HL-60/S4 treated with phorbol 12-myristate 13-acetate at 8.2 ng/mL for 4 days and 3 days (cell line): ENCODE data around the gene CUEDC1.
"Not testable (repeated sequence)": the region's sequence is repeated elsewhere in the genome, so short reads cannot be mapped to it uniquely, and the experiment has no call there.

Experiments used
- in situ Hi-C: fragments of 300-500 bp; cut with MboI; formaldehyde crosslinking; loops from 2 replicates; pipeline ENCODE4 v1.15.0; 2022; ENCODE audit warnings: low sequenced_read_pairs

Gene CUEDC1

DNA sequence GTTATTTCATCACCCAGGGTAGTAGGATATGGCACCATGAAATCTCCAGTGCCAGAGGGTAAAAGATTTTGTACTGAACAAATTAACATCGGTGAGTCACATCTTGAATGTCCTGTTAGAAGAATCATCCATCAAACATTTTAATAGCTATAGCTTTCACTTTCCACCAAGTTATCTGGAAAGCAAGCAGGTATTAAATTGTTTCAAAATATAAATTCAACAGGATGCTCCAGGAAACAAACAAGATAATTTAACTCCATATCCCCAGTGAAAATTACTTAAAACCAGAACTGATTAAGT lies 30.4 kb upstream of the CUEDC1 start:
- in situ Hi-C loops = no loop called here

DNA sequence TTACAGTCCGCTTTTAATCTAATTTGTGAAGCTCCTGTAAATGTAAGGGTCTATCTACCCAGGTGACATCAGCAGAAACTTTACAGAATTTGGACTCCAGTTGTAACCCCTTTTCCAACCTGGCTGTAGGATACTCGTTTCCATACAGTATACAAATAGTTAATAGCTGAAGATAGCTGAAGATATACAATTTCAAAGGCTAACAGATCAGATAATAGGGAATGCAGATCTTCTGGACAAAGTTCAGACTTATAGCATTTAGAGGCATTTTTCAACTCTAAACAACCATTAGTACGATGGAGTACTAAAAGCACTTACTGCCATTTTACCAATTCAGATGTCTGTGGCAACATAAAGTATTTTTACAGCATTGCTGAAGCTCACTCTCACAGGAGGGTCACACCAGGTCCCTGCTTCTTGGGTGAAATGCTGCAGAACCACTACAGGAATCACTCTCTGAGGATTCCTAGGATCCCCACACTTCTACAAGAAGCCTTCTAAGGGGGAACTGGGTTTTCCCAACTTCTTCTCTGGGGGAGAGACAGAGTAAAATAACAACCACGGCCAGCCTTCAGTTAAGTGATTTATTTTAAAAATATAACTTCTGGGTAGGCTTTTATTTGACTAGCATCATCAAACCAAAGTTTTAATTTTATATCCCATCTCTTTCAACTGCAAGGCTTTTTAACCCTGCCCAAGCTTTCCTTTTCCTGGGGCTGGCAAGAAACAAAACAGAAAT lies 29.9 kb upstream of the CUEDC1 start:
- in situ Hi-C loops = no loop called here

DNA sequence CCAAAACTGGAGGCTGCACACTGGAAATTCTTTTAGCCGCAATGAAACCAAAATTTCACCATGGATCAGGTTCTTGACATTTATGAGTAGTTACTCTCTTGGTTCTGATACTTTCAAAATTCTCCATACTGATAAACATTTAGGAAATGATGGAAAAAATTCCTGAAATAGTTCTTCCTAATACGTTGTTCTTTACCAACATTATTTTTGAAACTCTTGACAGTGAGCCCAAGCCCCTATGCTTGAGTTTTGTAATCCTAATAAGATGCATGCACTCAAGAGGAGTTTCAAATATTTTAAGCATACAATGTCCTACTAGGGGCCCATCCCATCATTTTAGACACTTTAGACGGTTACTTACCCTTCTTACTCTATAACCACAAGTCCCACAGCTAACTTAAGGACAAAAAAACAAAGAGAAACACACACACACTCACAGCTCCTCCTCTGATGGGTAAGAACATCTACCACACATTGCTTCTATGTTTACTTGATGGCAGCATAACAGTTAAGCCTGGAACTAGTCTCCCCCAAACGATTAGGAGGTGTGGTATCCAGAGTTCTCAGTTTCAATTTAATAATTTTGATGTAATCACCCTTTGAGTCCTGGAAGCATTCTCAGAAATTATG lies 29.2 kb upstream of the CUEDC1 start:
- in situ Hi-C loops = no loop called here

DNA sequence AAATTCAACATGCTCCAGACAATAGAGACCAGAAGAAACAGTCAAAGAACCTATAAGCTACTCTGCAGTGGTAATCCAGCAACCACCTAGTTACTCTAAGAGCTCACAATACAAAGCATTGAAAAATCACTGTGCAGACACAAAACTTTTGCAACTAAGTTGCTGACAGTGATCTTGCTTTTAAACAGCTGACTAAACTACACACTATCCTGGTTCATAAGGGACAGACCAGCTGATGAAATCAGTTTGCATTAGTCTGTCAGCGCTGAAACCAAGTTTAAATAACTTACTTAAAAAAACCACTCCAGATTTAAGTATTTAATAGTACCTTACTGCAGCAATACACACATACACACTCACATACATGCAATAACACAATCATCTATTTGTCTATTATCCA lies 28.2 kb upstream of the CUEDC1 start:
- in situ Hi-C loops = no loop called here

DNA sequence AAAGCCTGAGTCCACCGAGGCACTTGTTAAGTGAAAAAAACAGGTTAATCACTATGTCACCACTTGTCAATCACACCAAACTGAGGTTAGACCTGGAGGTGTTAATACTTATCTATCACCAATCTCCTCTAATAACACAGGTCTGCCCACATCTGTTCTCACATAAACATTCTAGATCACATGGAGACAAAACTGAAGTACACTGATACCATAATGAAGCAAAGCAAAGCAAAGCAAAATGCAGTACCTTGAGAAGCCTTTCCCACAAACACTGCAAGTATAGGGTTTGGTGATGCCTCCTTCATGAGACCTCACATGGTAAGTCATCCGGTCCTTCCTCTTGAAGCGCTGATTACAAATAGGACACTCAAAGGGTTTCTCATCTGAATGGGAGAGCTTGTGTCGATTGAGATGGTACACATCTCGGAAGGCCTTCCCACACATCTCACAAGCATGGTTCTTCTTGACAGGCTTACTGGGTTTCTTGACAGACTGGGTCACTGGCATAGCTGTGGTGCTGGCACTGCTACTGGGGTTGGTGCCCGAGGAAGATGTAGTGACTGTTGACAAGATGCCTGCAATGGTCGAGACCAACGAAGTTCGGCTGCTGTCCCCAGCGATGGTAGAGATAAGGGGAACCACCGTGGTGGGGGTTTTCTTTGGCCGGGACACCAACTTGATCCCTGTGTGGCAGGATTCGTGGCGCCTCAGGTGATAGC lies 27.4 kb upstream of the CUEDC1 start:
- in situ Hi-C loops = no loop called here

DNA sequence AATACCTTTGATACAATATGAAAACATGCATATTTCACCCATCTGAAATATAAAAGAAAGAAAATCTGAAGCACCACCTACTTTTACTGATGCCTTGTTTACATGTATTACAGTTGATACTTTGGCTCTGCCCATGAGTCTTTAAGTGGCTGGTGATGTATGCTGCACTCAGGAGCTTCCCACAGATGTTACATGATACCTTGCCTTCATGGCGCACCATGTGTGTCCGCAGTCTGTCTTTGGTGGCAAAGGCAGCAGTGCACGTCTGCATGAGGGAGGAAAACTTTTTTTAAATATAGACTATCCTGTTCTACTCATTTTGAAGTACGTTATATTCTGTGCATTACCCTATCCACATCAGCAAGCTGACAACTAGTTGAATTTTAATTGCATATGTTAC lies 25.3 kb upstream of the CUEDC1 start:
- in situ Hi-C loops = no loop called here

DNA sequence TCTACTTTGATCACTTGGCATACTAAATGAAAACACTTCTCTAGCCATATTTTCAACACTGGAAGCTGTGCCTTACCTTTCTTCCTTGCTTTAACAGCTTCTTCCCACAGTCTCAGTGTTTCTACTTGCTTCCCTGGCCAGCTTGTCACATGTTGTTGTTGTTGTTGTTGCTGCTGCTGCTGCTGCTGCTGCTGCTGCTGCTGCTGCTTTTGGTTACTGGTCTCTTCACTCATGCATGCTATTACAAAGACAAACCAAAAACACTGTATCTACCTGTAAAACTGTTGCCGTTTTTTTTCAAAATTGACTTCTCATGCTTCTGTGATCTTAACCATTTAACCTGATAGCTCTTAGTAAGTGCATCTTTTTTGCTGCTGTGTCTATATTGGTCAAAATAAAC lies 23.9 kb upstream of the CUEDC1 start:
- in situ Hi-C loops = no loop called here

DNA sequence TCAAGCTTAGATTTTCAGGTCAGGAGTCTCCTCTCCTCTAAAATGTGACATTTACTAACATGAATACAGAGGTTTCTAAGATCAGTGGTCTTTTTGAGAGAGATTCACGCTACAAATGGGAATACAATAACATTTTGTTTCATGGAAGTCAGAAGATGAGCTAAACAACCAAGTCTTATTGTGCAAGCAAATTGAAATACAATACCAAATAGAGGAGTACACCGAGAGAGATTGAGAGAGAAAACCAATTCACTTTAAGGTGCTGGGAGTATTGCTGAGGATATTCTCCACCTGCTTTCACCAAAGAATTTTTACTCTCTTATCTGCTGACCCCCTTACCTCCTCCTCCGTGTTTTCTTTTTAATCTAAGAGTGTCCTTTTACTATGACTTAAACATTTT lies 21.4 kb upstream of the CUEDC1 start:
- in situ Hi-C loops = no loop called here

DNA sequence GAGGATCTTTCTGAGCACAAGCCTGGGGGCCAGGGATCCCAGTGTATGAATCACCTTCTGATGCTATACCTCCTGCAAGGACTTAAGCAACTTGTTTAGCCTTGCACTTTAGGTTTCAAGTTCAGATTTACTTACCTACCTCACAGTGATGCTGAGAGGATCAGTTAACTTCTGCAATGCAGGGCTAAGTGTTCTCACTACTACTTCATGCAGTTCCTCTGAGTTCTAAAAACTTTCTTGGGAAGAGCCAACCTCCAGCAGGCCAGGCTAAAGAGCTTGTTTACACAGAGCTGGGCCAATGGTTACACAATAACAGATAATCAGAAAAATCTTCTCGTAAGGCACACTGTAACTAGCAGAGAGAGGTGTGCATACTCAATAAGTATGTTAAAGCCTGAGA lies 19.8 kb upstream of the CUEDC1 start:
- in situ Hi-C loops = no loop called here

DNA sequence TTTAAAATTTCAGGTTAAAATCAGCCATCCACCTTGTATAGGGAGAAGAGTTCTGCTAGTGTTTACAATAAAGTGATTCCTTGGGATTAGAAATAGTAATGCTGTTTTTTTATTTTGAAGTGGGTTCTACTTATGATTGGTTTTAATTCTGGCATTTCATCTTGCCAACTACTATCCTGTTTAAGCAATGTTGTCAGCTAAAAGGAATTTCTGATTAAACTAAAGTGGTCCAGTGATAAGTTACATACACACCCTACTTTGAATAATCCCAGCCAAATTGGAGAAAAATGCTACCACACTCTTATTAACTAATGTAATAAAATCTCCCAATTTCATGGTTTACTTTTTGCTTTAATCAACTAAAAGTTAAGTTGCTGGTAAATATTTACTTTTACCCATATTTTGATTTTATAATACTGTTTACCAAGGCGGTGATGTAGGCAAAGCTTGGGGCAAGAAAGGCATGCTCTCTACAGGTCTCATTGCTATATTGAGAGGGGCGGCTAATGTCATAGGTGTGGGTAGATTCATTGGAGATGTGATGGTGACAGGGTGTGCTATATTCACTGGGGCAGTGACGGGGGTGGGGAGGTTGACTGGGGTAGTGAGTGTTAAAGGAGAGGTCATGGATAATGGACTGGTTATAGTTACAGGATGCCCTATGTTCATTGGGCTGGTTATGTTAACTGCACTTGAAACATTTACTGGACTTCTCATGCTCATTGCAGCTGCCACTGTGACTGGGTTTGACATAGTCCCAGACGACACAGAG lies 19.0 kb upstream of the CUEDC1 start:
- in situ Hi-C loops = not testable (repeated sequence)

DNA sequence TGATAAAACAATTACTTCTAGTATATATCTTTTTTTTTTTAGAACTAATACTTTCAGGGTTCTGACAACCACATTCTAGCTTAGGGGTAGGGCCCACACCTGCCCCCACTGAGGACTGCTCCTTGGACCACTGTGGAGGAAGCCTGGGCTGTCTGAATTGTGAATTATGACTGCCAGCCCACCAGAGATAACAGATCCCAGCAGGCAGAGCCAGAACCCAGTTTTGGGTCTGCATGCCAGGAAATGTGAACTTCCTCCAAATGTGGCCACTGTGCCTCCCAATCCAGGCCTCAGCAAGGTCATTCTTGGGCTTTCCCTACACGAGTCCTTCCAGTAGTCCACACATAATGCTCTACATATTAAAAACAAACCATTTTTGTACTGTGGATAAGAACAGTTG lies 16.9 kb upstream of the CUEDC1 start:
- in situ Hi-C loops = no loop called here

DNA sequence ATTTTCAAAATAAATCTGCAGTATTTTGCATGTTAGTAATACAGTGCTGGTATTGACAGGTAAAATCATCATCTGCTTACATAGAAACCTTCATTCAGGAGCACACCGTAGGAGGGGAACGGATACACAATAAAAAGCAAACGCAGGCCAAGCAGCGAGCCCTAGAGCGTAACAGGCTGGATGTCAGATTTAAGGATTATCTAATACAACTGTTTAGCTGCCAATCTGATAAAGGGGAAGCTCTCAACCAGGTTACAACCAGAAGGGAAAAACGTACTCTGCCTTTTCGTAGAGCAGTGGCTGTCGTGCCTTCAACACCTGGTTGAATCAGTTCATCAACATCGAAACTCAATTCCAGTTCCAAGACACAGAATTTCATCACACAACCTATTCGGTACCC lies 16.4 kb upstream of the CUEDC1 start:
- in situ Hi-C loops = no loop called here

DNA sequence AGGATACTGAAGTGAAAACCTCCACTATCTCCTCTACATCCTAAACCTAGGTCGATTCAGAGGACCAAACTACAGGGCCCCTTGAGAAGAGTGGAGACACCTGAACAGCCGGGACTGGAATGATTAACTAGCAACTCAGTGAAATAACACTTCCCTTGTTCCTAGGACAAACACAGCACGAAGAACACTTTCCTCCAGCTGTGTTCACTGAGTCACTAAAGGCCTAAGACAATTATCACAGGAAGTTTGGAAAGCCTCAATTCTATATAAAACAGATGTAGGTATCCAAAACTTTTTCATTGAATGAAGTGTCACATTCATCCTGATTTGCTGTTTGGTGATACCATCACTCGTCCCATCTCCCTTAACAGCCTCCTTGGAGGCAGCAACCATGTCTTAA lies 15.5 kb upstream of the CUEDC1 start:
- in situ Hi-C loops = no loop called here

DNA sequence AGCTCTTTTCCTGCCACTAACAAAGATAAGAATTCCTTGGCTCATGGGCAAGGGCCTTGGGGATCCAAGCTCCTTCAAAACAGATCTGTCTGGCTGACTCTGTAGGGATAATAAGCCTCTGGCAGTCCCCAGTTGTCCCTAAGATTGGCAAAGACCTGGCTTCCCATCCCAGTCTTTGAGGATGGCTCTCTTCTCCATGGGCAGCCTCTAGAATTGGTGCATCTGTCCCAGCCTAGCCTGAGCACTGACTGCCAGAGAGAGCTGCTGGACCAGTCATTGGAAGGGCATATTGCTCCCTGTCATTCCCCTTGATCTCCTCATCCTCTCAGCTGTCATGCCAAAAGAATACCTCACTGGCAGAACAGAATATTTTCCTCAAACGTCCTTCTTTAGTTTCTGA lies 13.2 kb upstream of the CUEDC1 start:
- in situ Hi-C loops = no loop called here

DNA sequence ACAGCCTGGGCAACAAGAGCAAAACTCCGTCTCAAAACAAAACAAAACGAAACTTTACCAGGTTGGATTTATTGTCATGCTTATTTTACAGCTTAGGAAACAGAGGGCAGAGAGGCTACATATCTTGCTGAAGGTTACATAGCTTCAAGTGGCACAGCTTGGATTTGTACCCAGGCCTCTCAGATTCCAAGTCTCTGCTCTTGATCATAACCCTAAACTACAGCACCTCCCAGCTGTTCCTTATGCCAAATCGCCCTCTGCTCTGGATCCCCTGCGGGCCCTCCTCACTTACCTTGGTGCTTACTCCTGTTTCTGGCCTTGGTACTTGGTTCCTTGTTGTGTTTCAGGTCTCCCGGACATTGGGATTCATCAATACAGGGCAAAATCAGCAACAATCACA lies 11.7 kb upstream of the CUEDC1 start:
- in situ Hi-C loops = no loop called here

DNA sequence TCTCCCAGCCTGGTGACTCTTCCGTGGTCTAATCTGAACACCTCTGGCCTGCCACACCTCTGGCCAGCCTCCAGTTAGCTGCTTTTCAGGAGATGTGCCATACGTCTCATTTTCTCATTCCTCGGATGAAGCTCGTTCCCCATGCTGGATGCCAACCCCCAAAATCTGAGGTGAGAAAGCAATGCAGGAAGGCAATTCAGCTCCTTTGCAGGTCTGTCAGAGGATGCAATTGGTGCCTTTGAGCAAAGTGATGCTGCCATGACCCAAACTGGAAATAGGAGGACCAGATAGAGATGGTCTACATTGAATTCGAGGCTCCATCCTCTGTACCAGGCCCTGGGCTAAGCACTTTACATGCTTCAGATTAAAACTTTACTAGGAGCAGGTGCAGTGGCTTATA lies 11.0 kb upstream of the CUEDC1 start:
- in situ Hi-C loops = no loop called here

DNA sequence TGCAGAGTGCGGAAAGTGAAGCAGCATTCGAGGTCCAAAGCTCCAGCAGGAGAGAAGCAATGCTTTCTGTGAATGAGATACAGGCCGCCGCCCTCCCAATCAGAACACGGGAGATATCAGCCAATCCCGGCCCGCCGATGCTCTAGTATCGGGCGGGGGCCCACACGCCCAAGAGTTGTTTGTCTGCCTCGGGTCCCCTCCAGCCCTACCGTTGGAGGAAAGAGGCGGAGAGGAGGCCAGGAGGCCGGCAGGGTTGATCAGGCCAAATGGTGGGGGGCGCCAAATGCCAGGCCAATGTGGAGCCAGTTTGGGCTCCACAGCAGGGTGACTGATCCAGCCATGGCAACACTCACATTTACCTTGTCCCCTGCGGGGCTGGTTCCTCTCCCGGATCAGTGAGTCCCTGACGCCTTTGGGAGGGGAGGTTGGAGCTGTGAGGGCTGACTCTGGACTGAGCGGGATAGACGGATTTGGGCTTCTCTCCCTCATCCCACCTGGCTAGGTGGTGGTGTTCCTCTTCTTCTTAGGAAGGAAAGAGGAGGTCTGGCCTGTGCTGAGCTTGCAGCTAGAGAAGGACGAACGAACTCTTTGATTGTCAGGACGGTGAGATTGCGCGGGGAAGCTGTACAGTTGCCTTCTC lies 10.4 kb upstream of the CUEDC1 start:
- in situ Hi-C loops = no loop called here

DNA sequence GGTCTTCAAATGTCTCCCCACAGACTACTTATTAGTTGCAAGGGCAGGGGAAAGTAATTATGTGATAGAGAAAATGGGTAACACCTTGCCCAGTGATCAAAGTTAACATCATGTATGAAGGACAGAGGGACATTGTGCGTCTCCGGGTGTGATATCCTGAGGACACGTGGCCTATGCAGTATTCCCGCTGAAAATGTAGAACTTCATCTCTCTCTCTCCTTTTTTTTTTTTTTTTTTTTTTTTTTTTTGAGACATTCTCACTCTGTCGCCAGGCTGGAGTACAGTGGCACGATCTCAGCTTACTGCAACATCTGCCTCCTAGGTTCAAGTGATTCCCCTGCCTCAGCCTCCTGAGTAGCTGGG lies 7.9 kb upstream of the CUEDC1 start:
- in situ Hi-C loops = no loop called here

DNA sequence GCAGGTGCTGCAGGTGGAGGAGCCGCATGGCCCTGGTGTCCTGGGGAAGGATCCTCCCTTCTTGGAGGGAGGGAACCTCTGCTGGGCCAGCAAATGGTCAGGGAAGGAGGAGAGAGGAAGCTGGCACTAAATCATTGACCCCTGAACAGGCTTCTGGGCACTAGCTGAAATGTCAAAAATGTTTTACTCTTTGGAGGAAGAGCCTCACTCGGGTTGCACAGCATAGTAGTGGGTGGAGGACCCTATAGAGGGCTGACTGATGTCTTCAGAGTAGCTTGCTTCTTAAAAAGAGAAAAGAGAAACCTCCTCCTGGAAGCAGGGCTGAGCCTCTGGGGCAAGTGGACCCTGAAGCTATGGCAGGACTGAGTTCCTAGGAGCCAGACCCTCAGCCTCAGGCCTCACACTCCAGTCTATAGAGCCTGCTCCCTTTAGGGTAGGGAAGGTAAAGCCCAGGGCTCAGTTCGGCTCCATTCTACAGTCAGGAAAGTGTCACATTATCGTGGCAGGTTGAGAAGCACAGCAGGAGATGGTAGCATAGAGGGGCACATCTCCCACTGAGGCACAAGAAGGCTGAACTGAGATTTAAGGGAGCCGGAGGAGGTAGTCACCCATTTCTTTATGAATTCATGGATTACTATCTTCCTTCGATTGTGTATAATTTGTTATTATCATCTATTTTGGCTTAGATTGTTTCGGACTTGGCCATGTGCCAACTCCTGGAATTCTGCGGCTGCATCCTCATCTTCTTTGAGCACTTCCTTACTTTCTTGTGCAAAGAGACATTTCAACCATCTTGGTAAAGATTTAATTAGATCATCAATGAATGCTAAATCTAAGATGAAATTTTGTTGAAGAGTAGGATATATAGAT lies 7.3 kb upstream of the CUEDC1 start:
- in situ Hi-C loops = no loop called here

DNA sequence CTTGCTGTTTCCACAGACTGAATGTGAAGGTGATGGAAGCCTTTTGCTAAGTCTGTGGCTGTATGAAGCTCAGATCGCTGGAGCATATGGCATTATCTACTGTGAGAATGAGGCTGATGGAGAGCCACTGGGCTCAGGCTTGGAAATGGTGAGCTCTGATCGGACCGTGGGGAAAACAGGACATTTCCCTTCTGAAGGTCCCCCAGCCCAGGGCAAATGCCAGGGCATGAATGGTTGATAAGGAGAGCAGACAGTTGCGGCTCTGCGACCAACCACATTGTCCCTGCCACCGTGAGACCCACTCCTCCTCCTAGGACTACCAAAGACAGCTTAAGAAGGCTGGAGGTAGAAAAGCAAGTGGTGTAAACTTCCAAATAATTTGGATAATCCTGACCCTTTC lies 4.7 kb upstream of the CUEDC1 start:
- in situ Hi-C loops = no loop called here
